Measurements from ENCODE around the gene TGFB1. TPM values are rescaled to one million over a fixed set of nuclear protein-coding genes. Genes with fewer than 3 reads are reported as not detected.

TGFB1 gene
- total RNA-seq, 1 experiment from 2014 or later: 42.6 TPM

DNA sequence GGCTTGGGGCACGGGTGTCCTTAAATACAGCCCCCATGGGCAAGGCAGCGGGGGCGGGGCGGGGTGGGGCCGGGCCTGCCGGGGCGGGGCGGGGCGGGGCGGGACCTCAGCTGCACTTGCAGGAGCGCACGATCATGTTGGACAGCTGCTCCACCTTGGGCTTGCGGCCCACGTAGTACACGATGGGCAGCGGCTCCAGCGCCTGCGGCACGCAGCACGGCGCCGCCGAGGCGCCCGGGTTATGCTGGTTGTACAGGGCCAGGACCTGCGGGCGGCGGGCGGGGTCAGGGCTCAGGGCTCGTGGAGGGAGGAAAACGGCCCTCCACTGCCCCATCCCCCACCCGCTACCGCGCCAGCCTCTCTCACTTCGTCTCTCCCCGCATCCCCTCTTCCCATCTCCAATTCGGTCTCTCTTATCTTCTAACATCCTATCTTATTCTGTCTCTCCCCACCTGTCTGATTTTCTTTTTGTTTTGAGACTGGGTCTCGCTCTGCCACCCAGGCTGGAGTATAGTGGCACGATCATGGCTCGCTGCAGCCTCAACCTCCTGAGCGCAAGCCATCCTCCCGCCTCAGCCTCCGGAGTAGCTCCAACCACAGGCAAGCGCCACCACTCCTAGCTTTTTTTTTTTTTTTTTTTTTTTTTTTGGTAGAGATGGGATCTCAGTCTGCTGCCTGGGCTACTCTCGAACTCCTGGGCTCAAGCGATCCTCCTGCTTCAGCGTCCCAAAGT, 22.6 kb downstream of the TGFB1 start:
- H3K27ac ChIP-seq (ENCODE audit: low read length): no peak overlapping the region
- peaks cover 14% of the 10 kb centered on the region for H3K4me1 ChIP-seq (ENCODE audit: control insufficient read depth, insufficient read depth, low read length)
- intact Hi-C loops (cut with micrococcal nuclease; ENCODE audit: unreplicated experiment): no loop called here
- H3K27me3 ChIP-seq (ENCODE audit: control insufficient read depth, insufficient read depth, low read length): no peaks in the 10 kb centered on the region
- in situ Hi-C loops (cut with HindIII; ENCODE audit: low pct_unique_long_range_greater_than_20kb, low sequenced_read_pairs): no loop called here
- BruUV-seq (replicated peaks): no TSS peak
- H3K36me3 ChIP-seq (ENCODE audit: control insufficient read depth, insufficient read depth, low read length): no peaks in the 10 kb centered on the region
- H3K9me3 ChIP-seq (ENCODE audit: control insufficient read depth, insufficient read depth, low read depth, low read length): no peaks in the 10 kb centered on the region
- TF ChIP-seq TCF7L2 (IDR thresholded peaks at IDR 0.05; ENCODE audit: low read depth, low read length) (no peak), POLR2AphosphoS5 (IDR thresholded peaks at IDR 0.05; ENCODE audit: low read depth, low read length) (no peak), SIN3A (IDR thresholded peaks at IDR 0.05; ENCODE audit: borderline replicate concordance, insufficient read depth, low read depth, low read length) (no peak)
- TF ChIP-seq, protein P1, sequence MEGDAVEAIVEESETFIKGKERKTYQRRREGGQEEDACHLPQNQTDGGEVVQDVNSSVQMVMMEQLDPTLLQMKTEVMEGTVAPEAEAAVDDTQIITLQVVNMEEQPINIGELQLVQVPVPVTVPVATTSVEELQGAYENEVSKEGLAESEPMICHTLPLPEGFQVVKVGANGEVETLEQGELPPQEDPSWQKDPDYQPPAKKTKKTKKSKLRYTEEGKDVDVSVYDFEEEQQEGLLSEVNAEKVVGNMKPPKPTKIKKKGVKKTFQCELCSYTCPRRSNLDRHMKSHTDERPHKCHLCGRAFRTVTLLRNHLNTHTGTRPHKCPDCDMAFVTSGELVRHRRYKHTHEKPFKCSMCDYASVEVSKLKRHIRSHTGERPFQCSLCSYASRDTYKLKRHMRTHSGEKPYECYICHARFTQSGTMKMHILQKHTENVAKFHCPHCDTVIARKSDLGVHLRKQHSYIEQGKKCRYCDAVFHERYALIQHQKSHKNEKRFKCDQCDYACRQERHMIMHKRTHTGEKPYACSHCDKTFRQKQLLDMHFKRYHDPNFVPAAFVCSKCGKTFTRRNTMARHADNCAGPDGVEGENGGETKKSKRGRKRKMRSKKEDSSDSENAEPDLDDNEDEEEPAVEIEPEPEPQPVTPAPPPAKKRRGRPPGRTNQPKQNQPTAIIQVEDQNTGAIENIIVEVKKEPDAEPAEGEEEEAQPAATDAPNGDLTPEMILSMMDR (IDR thresholded peaks at IDR 0.05): no peak
- TF ChIP-seq, protein P2, sequence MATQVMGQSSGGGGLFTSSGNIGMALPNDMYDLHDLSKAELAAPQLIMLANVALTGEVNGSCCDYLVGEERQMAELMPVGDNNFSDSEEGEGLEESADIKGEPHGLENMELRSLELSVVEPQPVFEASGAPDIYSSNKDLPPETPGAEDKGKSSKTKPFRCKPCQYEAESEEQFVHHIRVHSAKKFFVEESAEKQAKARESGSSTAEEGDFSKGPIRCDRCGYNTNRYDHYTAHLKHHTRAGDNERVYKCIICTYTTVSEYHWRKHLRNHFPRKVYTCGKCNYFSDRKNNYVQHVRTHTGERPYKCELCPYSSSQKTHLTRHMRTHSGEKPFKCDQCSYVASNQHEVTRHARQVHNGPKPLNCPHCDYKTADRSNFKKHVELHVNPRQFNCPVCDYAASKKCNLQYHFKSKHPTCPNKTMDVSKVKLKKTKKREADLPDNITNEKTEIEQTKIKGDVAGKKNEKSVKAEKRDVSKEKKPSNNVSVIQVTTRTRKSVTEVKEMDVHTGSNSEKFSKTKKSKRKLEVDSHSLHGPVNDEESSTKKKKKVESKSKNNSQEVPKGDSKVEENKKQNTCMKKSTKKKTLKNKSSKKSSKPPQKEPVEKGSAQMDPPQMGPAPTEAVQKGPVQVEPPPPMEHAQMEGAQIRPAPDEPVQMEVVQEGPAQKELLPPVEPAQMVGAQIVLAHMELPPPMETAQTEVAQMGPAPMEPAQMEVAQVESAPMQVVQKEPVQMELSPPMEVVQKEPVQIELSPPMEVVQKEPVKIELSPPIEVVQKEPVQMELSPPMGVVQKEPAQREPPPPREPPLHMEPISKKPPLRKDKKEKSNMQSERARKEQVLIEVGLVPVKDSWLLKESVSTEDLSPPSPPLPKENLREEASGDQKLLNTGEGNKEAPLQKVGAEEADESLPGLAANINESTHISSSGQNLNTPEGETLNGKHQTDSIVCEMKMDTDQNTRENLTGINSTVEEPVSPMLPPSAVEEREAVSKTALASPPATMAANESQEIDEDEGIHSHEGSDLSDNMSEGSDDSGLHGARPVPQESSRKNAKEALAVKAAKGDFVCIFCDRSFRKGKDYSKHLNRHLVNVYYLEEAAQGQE (IDR thresholded peaks at IDR 0.05; ENCODE audit: insufficient read depth in 1 of 2, low read depth in 2 of 2, low read length in 1 of 2): no peak
- no peak for DNase-seq (ENCODE audit: low read depth, low spot score)
- ATAC-seq: no peak
- no peak overlapping the region for H3K4me3 ChIP-seq (ENCODE audit: low read depth in 2 of 2, low read length in 2 of 2)
- POLR2A ChIA-PET: no interaction called here
- CTCF ChIA-PET: no interaction called here

DNA sequence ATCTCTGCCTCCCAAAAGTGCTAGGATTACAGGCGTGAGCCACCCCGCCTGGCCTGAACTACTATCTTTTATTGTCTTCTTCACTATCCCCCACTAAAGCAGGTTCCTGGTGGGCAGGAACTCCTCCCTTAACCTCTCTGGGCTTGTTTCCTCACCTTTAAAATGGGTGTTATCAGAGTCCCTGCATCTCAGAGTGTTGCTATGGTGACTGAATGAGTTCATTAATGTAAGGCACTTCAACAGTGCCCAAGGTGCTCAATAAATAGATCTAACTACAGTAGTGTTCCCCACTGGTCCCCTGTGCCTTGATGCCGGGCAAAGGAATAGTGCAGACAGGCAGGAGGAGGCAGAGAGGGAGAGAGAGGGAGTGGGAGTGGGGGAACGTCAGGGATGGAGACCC, 23.2 kb downstream of the TGFB1 start:
- intact Hi-C loops (cut with micrococcal nuclease; ENCODE audit: unreplicated experiment) (no loop called here), in situ Hi-C loops (cut with HindIII; ENCODE audit: low pct_unique_long_range_greater_than_20kb, low sequenced_read_pairs) (no loop called here)
- CTCF ChIA-PET: no interaction called here
- peaks cover 21% of the 10 kb centered on the region for H3K4me1 ChIP-seq (ENCODE audit: control insufficient read depth, insufficient read depth, low read length)
- H3K27me3 ChIP-seq (ENCODE audit: control insufficient read depth, insufficient read depth, low read length): no peaks in the 10 kb centered on the region
- no TSS peak for BruUV-seq (replicated peaks)
- ATAC-seq: no peak
- POLR2A ChIA-PET: no interaction called here
- DNase-seq (ENCODE audit: low read depth, low spot score): no peak
- H3K36me3 ChIP-seq (ENCODE audit: control insufficient read depth, insufficient read depth, low read length): no peaks in the 10 kb centered on the region
- no peaks in the 10 kb centered on the region for H3K9me3 ChIP-seq (ENCODE audit: control insufficient read depth, insufficient read depth, low read depth, low read length)
- H3K4me3 ChIP-seq (ENCODE audit: low read depth in 2 of 2, low read length in 2 of 2): no peak overlapping the region
- TF ChIP-seq, protein P2 (IDR thresholded peaks at IDR 0.05; ENCODE audit: insufficient read depth in 1 of 2, low read depth in 2 of 2, low read length in 1 of 2): no peak
- no peak for TF ChIP-seq SIN3A (IDR thresholded peaks at IDR 0.05; ENCODE audit: borderline replicate concordance, insufficient read depth, low read depth, low read length)
- TF ChIP-seq, protein P1 (IDR thresholded peaks at IDR 0.05): no peak
- no peak for TF ChIP-seq POLR2AphosphoS5 (IDR thresholded peaks at IDR 0.05; ENCODE audit: low read depth, low read length)
- H3K27ac ChIP-seq (ENCODE audit: low read length): no peak overlapping the region
